Neural crest cell (in vitro differentiated cells): Measurements from ENCODE around the gene CARD19. TPM values are rescaled to one million over a fixed set of nuclear protein-coding genes. Genes with fewer than 3 reads are reported as not detected.
A peak's percentile ranks its signal among the peaks of the same experiment; 100 is the strongest.

ENCODE experiments used
- DNase-seq: peaks from one replicate; pipeline ENCODE4 v3.0.0; 2021; ENCODE audit warnings: low read depth, mixed read lengths, low spot score
- H3K27ac Mint-ChIP-seq: one replicate; pipeline ENCODE4 v1.8.0; 2021; ENCODE audit warnings: mild to moderate bottlenecking, mixed read lengths; ENCODE audit not compliant: unreplicated experiment
- H3K27me3 Mint-ChIP-seq: 2 replicates; pipeline ENCODE4 v1.8.0; 2021; ENCODE audit warnings: low read depth, mild to moderate bottlenecking, mixed read lengths
- H3K36me3 Mint-ChIP-seq: 2 replicates; pipeline ENCODE4 v1.8.0; 2021; ENCODE audit warnings: low read depth, mild to moderate bottlenecking, mixed read lengths
- H3K4me1 Mint-ChIP-seq: 2 replicates; pipeline ENCODE4 v1.8.0; 2021; ENCODE audit warnings: mixed read lengths
- H3K4me3 Mint-ChIP-seq: one replicate; pipeline ENCODE4 v1.8.0; 2021; ENCODE audit warnings: mild to moderate bottlenecking, mixed read lengths
- H3K9me3 Mint-ChIP-seq: 2 replicates; pipeline ENCODE4 v1.8.0; 2021; ENCODE audit warnings: mixed read lengths
- CTCF ChIP-seq: fragments of 200-600 bp; sonication (generic); conservative IDR thresholded peaks from 2 replicates; pipeline ENCODE4 v1.5.0; 2021; ENCODE audit warnings: antibody characterized with exemption, mild to moderate bottlenecking
- total RNA-seq: library from RNA; stranded (reverse); gene quantifications from 2 replicates; pipeline ENCODE4 v1.2.1, GENCODE V29; 2021

The CARD19 gene
- total RNA-seq, 1 donor from 2014 or later = 22.1 TPM

- no peak overlapping the region for H3K4me3 Mint-ChIP-seq
- no peaks in the 10 kb centered on the region for H3K27me3 Mint-ChIP-seq
- peaks cover 8% of the 10 kb centered on the region for H3K4me1 Mint-ChIP-seq
- DNase-seq = no peak
- H3K9me3 Mint-ChIP-seq = no peaks in the 10 kb centered on the region
- no peak overlapping the region for H3K27ac Mint-ChIP-seq
- no peaks in the 10 kb centered on the region for H3K36me3 Mint-ChIP-seq
- TF ChIP-seq CTCF = no peak
Observed at GRCh38 chr9:93077811-93078210, 18.2 kb upstream of the CARD19 start.

DNA sequence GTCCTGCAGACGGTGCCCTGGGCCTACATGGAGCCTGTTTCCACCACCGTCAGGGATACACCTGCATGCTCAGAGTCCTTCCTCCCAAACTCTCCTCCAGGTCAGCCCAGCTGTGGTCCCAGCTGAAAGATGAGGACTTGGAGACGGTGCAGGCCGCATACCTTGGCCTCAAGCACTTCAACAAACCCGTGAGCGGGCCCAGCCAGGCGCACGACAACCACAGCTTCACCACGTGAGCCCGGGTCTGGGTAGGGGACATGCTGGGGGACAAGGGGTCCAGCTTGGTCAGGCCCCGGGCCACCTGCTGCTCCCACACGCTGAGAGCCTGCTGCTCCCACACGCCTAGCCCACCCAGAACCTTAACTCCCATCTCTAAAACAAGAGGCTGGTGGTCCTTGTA, 16.6 kb upstream of the CARD19 start:
- no peak for DNase-seq
- H3K27ac Mint-ChIP-seq = no peak overlapping the region
- no peak for TF ChIP-seq CTCF
- no peaks in the 10 kb centered on the region for H3K9me3 Mint-ChIP-seq
- no peak overlapping the region for H3K4me3 Mint-ChIP-seq
- peaks cover 13% of the 10 kb centered on the region for H3K4me1 Mint-ChIP-seq
- H3K36me3 Mint-ChIP-seq = no peaks in the 10 kb centered on the region
- H3K27me3 Mint-ChIP-seq = no peaks in the 10 kb centered on the region

- no peaks in the 10 kb centered on the region for H3K27me3 Mint-ChIP-seq
- H3K27ac Mint-ChIP-seq = peak overlapping the region; percentile 94
- H3K4me1 Mint-ChIP-seq = peaks cover 13% of the 10 kb centered on the region
- H3K36me3 Mint-ChIP-seq = no peaks in the 10 kb centered on the region
- no peaks in the 10 kb centered on the region for H3K9me3 Mint-ChIP-seq
- TF ChIP-seq CTCF = no peak
- no peak for DNase-seq
- H3K4me3 Mint-ChIP-seq = no peak overlapping the region
Observed at GRCh38 chr9:93080406-93080805, 15.6 kb upstream of the CARD19 start.

DNA sequence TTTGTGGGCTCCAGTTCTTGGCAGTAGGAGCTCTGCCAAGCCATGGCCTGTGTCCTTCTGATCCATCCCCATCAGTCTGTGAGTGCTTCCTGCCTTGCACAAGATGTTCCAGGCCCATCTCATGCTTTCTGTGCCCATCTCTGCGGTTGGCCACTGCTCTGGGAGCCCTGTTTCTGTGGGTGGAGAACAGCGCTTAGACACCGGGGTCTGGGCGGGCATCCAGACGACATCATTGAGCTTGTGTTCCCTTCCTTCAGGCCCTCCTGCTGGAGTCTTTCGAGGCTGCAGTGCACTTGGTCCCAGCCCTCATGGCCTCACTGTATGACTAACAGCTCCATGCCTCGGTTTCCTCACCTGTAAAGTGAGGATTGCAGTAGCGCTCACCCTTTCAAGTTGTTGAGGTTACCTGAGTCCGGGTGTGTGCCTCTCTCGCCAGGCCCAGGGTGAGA, 14.9 kb upstream of the CARD19 start:
- H3K27me3 Mint-ChIP-seq = no peaks in the 10 kb centered on the region
- H3K36me3 Mint-ChIP-seq = no peaks in the 10 kb centered on the region
- no peak overlapping the region for H3K27ac Mint-ChIP-seq
- H3K4me3 Mint-ChIP-seq = no peak overlapping the region
- peaks cover 13% of the 10 kb centered on the region for H3K4me1 Mint-ChIP-seq
- DNase-seq = no peak
- TF ChIP-seq CTCF = no peak
- no peaks in the 10 kb centered on the region for H3K9me3 Mint-ChIP-seq

DNA sequence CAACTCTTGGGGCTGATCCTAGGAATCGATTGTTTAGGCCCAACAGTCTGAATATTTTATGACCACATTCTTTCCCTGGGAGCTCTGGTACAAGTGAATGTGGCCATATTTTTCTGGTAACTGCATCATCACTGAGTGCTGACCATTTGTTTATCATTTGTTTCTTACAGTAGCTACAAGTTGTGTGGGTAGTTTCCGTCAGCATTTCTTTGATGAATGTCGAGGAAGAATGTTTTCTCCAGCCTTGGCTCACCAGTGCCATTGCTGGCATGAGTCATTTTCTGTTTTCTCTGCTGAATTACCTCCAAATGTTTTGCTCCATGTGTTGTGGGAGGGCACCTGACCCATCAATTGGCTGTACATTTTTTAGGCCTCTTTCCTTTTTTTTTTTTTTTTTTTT, 14.1 kb upstream of the CARD19 start:
- Mint-ChIP-seq H3K27ac (no peak overlapping the region), H3K27me3 (no peaks in the 10 kb centered on the region), H3K4me1 (peaks cover 17% of the 10 kb centered on the region), H3K4me3 (no peak overlapping the region), H3K36me3 (no peaks in the 10 kb centered on the region), H3K9me3 (no peaks in the 10 kb centered on the region)
- no peak for TF ChIP-seq CTCF
- DNase-seq = no peak
